Stimulated activated CD4-positive, alpha-beta T cell treated with anti-CD3 and anti-CD28 coated beads, Interleukin-15, amount 100 ng/mL, for 1 hour (primary cell): ENCODE measurements around the gene GPER1.
"Not testable (repeated sequence)": the region's sequence is repeated elsewhere in the genome, so short reads cannot be mapped to it uniquely, and the experiment has no call there.

ENCODE experiments used
- DNase-seq, 2 donors: peaks; one replicate each; pipeline ENCODE4 v3.0.0-alpha.2; 2020; ENCODE audit warnings: low read depth in 1 of 2, low spot score in 1 of 2

GPER1 gene

GRCh38 chr7:1087952-1088920 lies at the start of gene GPER1:
Gene GPER1 (plus strand): TSS chr7:1088113. CDS start chr7:1091729, 3,616 bp downstream.
- DNase-seq = no peak

DNA sequence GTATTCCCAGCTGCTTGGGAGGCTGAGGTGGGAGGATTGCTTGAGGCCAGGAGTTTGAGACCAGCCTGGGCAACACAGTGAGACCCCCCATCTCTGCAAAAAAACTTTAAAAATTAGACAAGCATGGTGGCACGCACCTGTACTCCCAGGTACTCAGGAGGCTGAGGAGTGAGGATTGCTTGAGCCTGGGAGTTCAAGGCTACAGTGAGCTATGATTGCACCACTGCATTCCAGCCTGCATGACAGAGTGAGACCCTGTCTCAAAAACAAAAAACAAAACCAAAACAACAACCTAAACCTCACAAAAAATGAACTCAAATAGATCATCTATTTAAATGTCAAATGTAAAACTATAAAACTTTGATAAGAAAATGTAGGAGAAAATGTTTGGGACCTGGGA lies 47.7 kb upstream of the GPER1 start:
- not testable (repeated sequence) for DNase-seq

- DNase-seq = no peak
These were observed 47.1 kb upstream of the GPER1 start for GRCh38 chr7:1040790-1041189.

- no peak for DNase-seq
These were observed 46.1 kb upstream of the GPER1 start for GRCh38 chr7:1041551-1042491.

GRCh38 chr7:1042492-1042833 lies 45.5 kb upstream of the GPER1 start:
- DNase-seq = no peak

- DNase-seq = no peak
These were observed 44.2 kb upstream of the GPER1 start for GRCh38 chr7:1043552-1044188.

DNA sequence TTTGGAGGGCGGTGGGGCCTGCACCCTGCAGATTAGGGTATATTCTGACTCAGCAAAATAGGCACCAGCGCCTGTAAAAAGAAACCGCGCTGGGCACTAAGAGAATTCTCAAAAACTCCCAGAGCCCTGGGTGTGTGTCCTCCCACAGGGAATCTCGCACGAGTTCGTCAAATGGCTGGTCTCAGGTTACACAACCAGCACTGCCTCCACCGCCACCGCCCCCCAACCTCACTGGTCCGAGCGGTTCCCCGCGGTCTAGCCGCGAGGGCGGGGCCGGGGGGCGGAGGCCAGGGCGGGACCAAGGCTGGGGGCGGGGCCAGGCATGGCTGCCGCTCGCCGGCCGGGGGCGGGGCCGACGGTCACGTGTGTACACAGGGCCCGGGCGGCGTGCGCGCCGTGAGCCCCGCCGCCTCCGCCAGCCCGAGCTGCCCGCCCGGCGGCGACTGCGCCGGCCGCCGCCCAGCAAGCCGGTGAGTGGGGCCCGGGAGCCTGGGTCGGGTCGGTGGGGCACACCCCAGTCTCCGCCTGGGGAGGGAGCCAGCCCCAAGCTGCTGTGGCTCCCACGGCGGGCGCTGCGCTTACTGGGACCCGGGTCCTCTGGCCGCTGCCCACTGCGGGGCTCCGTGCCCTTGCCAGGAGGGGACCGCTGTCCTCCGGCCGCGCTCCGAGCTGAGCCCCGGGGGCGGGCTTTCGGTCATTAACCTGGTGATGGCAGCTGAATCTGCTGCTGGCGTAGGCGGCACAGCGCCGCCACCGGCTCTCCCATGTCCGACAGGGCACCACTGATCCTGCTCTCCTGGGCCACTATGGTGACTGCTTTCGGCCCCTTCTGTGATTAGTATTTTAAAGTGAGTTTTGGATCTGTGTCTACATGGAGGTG lies 43.5 kb upstream of the GPER1 start, which contains the start of gene GPR146:
Gene GPR146, plus strand, starts transcription at position 358 of the 880 bp plus-strand sequence. CDS start 12,970 bp downstream, outside the sequence.
- DNase-seq = peak; percentile 82 to 92

DNA sequence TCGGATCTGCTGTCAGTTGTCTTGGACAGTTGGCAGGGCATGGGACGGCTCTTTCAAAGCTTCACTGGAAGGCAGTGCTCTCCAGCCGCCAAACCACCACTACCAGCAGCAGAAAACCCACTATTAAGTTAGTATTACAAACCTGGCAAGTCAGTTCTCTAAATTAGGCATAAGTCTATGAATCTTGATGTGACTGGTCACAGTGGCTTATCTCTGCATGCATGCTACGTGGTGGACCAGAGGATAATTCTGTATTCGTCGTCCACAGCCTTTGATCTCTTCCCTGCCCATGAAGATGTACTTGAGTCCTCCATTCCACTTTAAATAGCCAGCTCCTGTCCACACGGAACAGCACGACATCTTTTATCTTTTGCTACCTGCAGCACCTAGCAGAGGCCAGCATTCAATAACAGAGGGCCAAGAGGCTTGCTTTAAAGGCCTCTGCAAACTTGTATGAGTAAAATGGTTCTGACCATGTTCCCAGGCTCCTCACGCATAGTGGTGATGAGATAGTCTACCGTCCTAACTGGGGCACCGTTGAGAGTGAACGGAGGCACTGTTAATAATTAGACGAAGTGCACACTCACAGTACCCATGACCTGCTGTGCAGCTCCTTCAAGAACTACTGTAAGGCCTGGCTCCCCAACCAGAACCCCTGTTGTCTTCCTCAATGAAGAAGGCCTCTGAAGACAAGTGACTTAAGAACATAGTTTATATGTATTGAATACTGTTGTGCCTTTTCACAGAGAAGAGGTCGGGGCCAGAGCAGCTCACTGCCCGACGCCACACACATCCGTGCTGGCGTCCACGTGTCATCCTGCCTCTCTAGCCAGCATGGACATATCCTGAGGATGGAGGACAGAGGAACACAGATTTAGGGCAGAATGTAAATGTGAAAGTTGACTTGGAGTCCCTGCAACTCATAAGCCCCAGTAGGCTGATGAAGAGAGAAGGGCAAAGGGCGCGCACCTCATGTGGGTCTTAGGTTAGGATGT lies 42.5 kb upstream of the GPER1 start:
- DNase-seq = no peak

GRCh38 chr7:1046722-1047679 lies 40.9 kb upstream of the GPER1 start:
- DNase-seq = no peak

- no peak for DNase-seq
These were observed 38.7 kb upstream of the GPER1 start for GRCh38 chr7:1049006-1049741.

DNA sequence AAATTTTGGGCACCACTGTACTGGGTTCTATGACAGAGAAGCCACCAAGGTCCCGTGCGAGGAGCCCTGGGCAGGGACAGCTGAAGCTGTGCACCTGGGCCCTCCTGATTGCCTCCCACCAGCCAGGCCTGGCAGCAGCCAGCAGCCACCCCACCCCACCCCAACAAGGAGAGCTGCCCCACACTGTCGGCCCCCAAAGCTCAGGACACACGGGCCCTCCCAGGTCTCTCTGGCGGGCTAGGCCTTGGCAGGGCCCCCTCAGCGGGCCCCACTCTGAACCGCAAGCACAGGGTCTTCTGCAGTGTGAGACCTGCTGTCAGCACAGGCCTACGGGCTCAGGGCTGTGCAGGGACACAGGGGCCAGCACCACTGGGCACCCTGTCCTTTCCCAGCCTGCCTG lies 38.1 kb upstream of the GPER1 start:
- no peak for DNase-seq

DNA sequence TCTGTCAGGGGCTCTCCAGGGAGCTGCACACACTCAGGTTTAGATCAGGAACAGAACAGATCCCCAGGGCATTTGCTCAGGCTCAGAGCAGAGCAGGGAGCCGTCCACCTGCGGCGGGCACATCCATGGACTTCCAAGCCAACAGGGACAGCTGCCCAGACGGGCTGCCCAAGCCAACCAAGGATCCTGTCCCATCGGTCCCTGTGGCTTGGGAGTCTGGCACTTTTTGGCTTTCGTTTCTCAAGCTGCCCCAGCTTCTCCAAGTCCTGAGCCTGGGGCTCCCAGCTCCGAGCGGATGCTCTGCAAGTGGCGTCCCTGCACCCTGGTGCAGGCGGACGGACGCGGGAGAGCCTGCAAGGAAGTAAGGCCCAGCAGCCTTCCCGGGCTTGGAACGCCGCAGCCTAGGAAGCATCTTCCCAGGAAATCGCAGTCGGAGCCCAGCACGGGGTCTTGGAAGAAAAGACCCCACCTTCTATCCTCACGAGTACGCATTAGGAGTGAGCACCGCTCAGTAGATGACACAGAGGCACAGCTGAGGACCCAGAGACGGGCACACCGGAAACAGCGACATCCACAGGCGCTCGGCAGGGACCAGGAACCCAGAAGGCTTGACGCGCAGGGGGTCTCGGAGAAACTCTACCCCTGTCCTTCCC lies 37.5 kb upstream of the GPER1 start:
- DNase-seq = no peak

DNA sequence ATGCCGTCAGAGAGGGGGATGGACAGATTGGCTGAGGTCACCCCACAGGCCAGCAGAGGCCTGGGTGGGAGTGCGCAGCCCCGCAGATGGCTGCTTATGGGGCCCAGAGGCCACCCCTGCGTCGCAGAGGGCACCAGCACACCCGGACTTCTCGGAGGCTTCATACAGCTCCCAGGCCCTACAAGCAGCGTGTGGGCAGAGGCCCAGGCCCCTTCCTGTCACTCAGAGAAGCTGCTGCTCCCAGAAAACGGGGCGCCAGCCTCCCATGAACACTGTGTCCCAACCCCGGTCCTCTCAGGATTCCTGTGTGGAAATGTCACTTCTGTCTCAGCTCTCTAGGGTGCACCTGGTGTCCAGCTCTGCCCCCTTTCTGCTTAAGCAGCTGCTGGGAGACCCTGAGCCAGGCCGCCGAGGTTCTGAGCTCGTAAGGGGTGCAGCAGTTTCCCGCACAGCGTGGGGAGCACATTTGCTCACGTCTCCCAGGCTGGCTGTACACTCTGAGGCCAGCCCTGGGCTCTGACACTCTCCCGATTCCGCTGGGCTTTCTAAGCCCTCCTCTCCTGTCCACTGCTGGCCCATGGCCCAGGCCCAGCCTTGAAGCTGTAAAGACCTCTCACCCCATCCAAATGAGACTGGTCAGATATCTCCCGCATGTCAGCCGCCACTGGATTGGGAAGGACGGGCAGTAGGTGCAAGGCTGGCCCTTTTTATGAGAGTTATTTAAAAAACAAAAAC lies 36.8 kb upstream of the GPER1 start:
- DNase-seq = no peak

DNA sequence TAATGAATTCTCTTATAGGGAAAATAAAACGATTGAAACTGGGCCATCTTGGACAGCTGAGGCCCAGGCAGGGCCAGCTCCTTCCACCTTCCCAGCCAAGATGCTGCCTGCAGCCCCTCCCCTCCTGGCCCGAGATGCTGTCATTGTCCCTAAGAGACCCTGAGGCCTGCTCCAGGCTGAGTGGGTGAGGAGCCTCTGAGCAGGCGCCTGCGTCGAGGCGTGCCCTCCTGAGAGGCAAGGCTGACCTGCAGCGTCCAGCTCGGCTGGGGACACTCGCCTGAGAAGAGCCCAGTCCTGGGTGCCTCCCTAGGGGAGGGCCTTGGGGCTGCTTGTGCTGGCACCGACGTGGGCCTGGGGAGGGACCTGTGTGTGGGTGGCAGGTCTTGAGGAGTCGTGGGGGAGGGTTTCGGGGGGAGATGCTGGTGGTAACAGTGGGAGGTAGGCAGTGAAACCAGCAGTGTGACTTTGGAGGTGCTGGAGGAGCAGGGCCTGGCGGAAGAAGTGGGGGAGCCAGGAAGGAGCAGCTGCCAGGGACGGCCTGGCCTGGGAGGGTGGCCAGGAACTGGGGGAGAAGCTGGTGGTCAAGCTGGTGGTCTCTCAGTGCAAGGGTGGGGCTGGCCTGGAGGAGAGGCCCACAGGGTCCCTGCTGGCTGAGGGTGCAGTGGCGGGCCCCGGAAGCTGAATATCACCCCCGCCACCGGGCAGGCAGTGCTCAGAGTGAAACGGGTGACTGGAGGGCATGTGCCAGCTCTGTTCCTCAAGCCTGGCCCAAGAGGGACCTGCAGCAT lies 35.7 kb upstream of the GPER1 start:
- DNase-seq = no peak

DNA sequence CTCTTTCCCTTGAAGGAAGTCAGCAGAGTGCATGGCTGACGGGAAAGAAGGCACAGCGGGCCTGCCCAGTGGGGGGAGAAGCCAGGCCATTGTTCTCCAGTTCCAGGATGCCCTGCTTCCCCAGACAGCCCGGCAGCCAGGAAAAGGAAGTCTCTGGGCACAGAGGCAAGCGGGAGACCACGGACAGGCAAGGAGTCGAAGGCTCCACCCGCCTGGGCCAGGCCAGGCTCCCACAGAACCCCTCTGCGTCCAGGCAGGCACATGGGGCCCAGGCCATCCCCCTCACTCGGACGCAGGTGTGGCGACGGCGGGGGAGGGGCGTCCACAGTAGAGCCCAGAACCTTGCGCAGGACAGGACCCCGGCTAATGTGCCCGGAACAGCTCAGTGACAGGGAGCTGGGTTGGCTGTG lies 34.9 kb upstream of the GPER1 start:
- DNase-seq = no peak
